HepG2 (cell line): ENCODE results near the gene COL4A2. TPM values are rescaled to one million over a fixed set of nuclear protein-coding genes. Genes with fewer than 3 reads are reported as not detected.

Experiments
- ATAC-seq: fragments of 200-7000 bp; cut with Tn5 transposase; 3 replicates; pipeline ENCODE4 v1.9.1; 2020; ENCODE audit warnings: mild to moderate bottlenecking, moderate library complexity
- BruUV-seq: library from RNA; stranded (reverse); fragments of 400-500 nt; replicated peaks from 2 replicates; lab custom pipeline; 2021; lab: Mats Ljungman, UMichigan
- CTCF ChIA-PET: fragments of 300-600 bp; formaldehyde crosslinking; extraction: SDS; loops from one replicate; lab custom pipeline; 2021; ENCODE audit warnings: low total read pairs, inconsistent platforms, low intra/inter-chr PET ratio; lab: Yijun Ruan, JAX
- POLR2A ChIA-PET: fragments of 350-600 bp; sonication (Branson Sonifier 250); formaldehyde crosslinking; loops from one replicate; lab custom pipeline; 2020; ENCODE audit warnings: antibody characterized with exemption, inconsistent platforms; lab: Yijun Ruan, JAX
- DNase-seq: peaks from one replicate; pipeline ENCODE4 v3.0.0-alpha.2; 2015; ENCODE audit warnings: low spot score
- FAIRE-seq: peaks from 3 replicates; lab custom pipeline; 2011; peaks lifted over from hg19 to GRCh38; lab: Jason Lieb, UNC
- H2AFZ ChIP-seq: one replicate; pipeline ENCODE4 v1.6.1; 2011; ENCODE audit warnings: low read length, inconsistent platforms
- H3K27ac ChIP-seq: fragments of 300-600 bp; 3 replicates; pipeline ENCODE4 v1.8.0; 2011; ENCODE audit warnings: mixed run types, mild to moderate bottlenecking, mixed read lengths, low read length, inconsistent platforms; ENCODE audit not compliant: insufficient read depth; ENCODE audit errors: extremely low read length
- H3K27me3 ChIP-seq, 2 experiments: fragments of 200-600 bp in 1 of 2; 2 replicates in 1 of 2; 3 replicates in 1 of 2; pipeline versions ENCODE4 v1.6.0 to v1.8.0; 2011; ENCODE audit warnings: low read length in 2 of 2, mild to moderate bottlenecking in 2 of 2, moderate library complexity in 2 of 2, inconsistent platforms in 1 of 2; ENCODE audit not compliant: insufficient read depth in 2 of 2, control insufficient read depth in 1 of 2
- H3K36me3 ChIP-seq, 2 experiments: fragments of 200-600 bp in 1 of 2; replicated peaks in 1 of 2; 2 replicates in 1 of 2; 3 replicates in 1 of 2; pipeline versions ENCODE4 v1.5.1 to v1.8.0; 2011; ENCODE audit warnings: low read length in 2 of 2, inconsistent platforms in 1 of 2; ENCODE audit not compliant: insufficient read depth in 2 of 2, control insufficient read depth in 1 of 2
- H3K4me1 ChIP-seq: 2 replicates; pipeline ENCODE4 v1.5.1; 2012; ENCODE audit warnings: low read length, inconsistent platforms; ENCODE audit not compliant: insufficient read depth
- H3K4me2 ChIP-seq: 2 replicates; pipeline ENCODE4 v1.6.0; 2011; ENCODE audit warnings: low read depth, low read length, inconsistent platforms
- H3K4me3 ChIP-seq, 3 experiments: fragments of 200-600 bp in 1 of 3; sonication (generic), shearing (Covaris generic) in 1 of 3; replicated peaks in 1 of 3; 2 replicates each; pipeline ENCODE4 v1.5.1; 2011 to 2016; ENCODE audit warnings: low read length in 3 of 3, inconsistent platforms in 2 of 3, low read depth in 2 of 3, mild to moderate bottlenecking in 2 of 3, control low read depth in 1 of 3, mixed read lengths in 1 of 3; ENCODE audit not compliant: insufficient read depth in 1 of 3
- H3K79me2 ChIP-seq: one replicate; pipeline ENCODE4 v1.6.1; 2011; ENCODE audit warnings: low read length, inconsistent platforms; ENCODE audit not compliant: insufficient read depth
- H3K9ac ChIP-seq: 2 replicates; pipeline ENCODE4 v1.6.0; 2011; ENCODE audit warnings: mild to moderate bottlenecking, low read depth, low read length, inconsistent platforms; ENCODE audit not compliant: insufficient read depth
- H3K9me3 ChIP-seq: 2 replicates; pipeline ENCODE4 v1.5.1; 2012; ENCODE audit warnings: mild to moderate bottlenecking, low read length
- H4K20me1 ChIP-seq: 2 replicates; pipeline ENCODE4 v1.6.0; 2011; ENCODE audit warnings: inconsistent platforms, mild to moderate bottlenecking, low read length, moderate library complexity; ENCODE audit not compliant: insufficient read depth
- DNMT1 ChIP-seq: sonication (generic); formaldehyde crosslinking; IDR thresholded peaks from 2 replicates; pipeline ENCODE4 v1.5.1; 2020; ENCODE audit warnings: mild to moderate bottlenecking, missing genetic modification reagents
- FOXK2 ChIP-seq: fragments of 450-650 bp; IDR thresholded peaks from 2 replicates; pipeline ENCODE4 v1.6.1; 2016
- HNRNPLL ChIP-seq: fragments of 200-400 bp; formaldehyde crosslinking; IDR thresholded peaks from 2 replicates; pipeline ENCODE4 v1.6.1; 2017; ENCODE audit warnings: mild to moderate bottlenecking, low read depth, low read length; ENCODE audit not compliant: poor library complexity, severe bottlenecking
- PHB2 ChIP-seq: fragments of 450-650 bp; IDR thresholded peaks from 2 replicates; pipeline ENCODE4 v1.6.1; 2018; ENCODE audit not compliant: partially characterized antibody
- ZBTB20 ChIP-seq: sonication (generic); formaldehyde crosslinking; IDR thresholded peaks from 2 replicates; pipeline ENCODE4 v1.8.1; 2023; ENCODE audit warnings: missing genetic modification reagents, low read depth, mild to moderate bottlenecking, borderline replicate concordance
- ZFY ChIP-seq: sonication (generic); formaldehyde crosslinking; IDR thresholded peaks from 2 replicates; pipeline ENCODE4 v1.4.0; 2020; ENCODE audit warnings: missing genetic modification reagents
- WGBS: methylation state at CpG from one replicate; pipeline ENCODE4 v1.1.6; 2017; ENCODE audit warnings: low lambda C conversion rate; 5-methylcytosine and 5-hydroxymethylcytosine counted together
- in situ Hi-C: cut with HindIII; loops from 2 replicates; pipeline ENCODE4 v1.10.0; 2017; ENCODE audit warnings: low pct_unique_long_range_greater_than_20kb; ENCODE audit not compliant: extremely low pct_ligation_motif_present
- intact Hi-C: fragments of 100-400 bp; cut with micrococcal nuclease; formaldehyde crosslinking; loops from one replicate; pipeline ENCODE4 v1.10.0; 2022; ENCODE audit not compliant: unreplicated experiment
- polyA plus RNA-seq, 8 experiments: library from polyadenylated mRNA; depleted of rRNA in 3 of 8; stranded (reverse) in 7 of 8; unstranded in 1 of 8; fragments of >200 nt; fragmentation: Illumina TruSeq in 4 of 8; extraction: Trizol in 4 of 8; gene quantifications; 2 replicates each; pipeline versions ENCODE4 v1.2.1 to v1.2.3, GENCODE V29; 2011 to 2016; ENCODE audit warnings: low read depth in 4 of 8, missing spikeins in 1 of 8, mixed read lengths in 1 of 8; ENCODE audit not compliant: insufficient read depth in 1 of 8
- total RNA-seq, 5 experiments: library from RNA; depleted of rRNA; stranded (reverse); fragments of >200 nt; fragmentation: Illumina TruSeq; extraction: Trizol; gene quantifications; 2 replicates each; pipeline ENCODE4 v1.2.3, GENCODE V29; 2016; ENCODE audit warnings: low read depth in 1 of 5
- TF ChIP-seq, protein P1 (sequence below): sonication (generic); formaldehyde crosslinking; IDR thresholded peaks from 2 replicates; pipeline ENCODE4 v1.8.1; 2023; ENCODE audit warnings: mild to moderate bottlenecking, missing genetic modification reagents

Gene COL4A2
- total and polyA plus RNA-seq, 2 of the 13 experiments (the other 11 are each of a cell fraction or from before 2014, with no cell fraction given), result 0.22 to 1.9 TPM

- TF ChIP-seq, protein P1, sequence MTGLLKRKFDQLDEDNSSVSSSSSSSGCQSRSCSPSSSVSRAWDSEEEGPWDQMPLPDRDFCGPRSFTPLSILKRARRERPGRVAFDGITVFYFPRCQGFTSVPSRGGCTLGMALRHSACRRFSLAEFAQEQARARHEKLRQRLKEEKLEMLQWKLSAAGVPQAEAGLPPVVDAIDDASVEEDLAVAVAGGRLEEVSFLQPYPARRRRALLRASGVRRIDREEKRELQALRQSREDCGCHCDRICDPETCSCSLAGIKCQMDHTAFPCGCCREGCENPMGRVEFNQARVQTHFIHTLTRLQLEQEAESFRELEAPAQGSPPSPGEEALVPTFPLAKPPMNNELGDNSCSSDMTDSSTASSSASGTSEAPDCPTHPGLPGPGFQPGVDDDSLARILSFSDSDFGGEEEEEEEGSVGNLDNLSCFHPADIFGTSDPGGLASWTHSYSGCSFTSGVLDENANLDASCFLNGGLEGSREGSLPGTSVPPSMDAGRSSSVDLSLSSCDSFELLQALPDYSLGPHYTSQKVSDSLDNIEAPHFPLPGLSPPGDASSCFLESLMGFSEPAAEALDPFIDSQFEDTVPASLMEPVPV (CRISPR knock-in tag), result no peak
- no peak for TF ChIP-seq DNMT1 (CRISPR knock-in tag)
- no peak for TF ChIP-seq HNRNPLL
These were observed 121.2 kb downstream of the COL4A2 start (continued) for GRCh38 chr13:110428313-110428712.

GRCh38 chr13:110430391-110431336, 123.6 kb downstream of the COL4A2 start:
- Histone ChIP-seq H3K27me3 (peaks cover 5 to 36% of the 10 kb centered on the region in 2 experiments; a peak in 4 of 5 replicates), H3K79me2 (no peaks in the 10 kb centered on the region), H3K4me3 (no peak overlapping the region), H3K4me1 (no peaks in the 10 kb centered on the region), H3K9ac (no peak overlapping the region), H4K20me1 (no peaks in the 10 kb centered on the region), H3K9me3 (no peaks in the 10 kb centered on the region), H3K36me3 (no peaks in the 10 kb centered on the region), H2AFZ (no peak overlapping the region), H3K27ac (no peak overlapping the region), H3K4me2 (no peak overlapping the region)
- TF ChIP-seq FOXK2 (no peak), ZFY (CRISPR knock-in tag) (no peak), ZBTB20 (CRISPR knock-in tag) (no peak), PHB2 (no peak)
- POLR2A ChIA-PET, result no interaction called here
- CTCF ChIA-PET, result no interaction called here
- intact Hi-C loops (no loop called here), in situ Hi-C loops (no loop called here)
- no TSS peak for BruUV-seq
- WGBS, result 11% methylated on average over 12 of the region's 13 CpGs
- ATAC-seq (no peak), FAIRE-seq (no peak), DNase-seq (no peak)
